HG03135 (cell line): Measurements from ENCODE around the gene RNF4.
"Not testable (repeated sequence)": the region's sequence is repeated elsewhere in the genome, so short reads cannot be mapped to it uniquely, and the experiment has no call there.

ENCODE experiments used
- ATAC-seq: cut with Tn5 transposase; IDR thresholded peaks from one replicate; pipeline ENCODE4 v1.9.1; 2021; ENCODE audit warnings: mild to moderate bottlenecking, moderate library complexity; ENCODE audit not compliant: unreplicated experiment

Gene RNF4

GRCh38 chr4:2485956-2486355, 17.1 kb downstream of the RNF4 start:
- ATAC-seq = no peak

GRCh38 chr4:2486981-2487380, 18.1 kb downstream of the RNF4 start:
- ATAC-seq = no peak

- ATAC-seq = no peak
Measured at GRCh38 chr4:2487632-2488031, 18.7 kb downstream of the RNF4 start.

- ATAC-seq = no peak
Measured at GRCh38 chr4:2489081-2489805, 20.3 kb downstream of the RNF4 start.

- ATAC-seq = no peak
Measured at GRCh38 chr4:2489841-2490552, 21.1 kb downstream of the RNF4 start.

GRCh38 chr4:2492970-2493369, 24.1 kb downstream of the RNF4 start:
- ATAC-seq = no peak

- no peak for ATAC-seq
Measured at GRCh38 chr4:2494992-2495391, 26.1 kb downstream of the RNF4 start.

GRCh38 chr4:2497324-2497723, 28.4 kb downstream of the RNF4 start:
- ATAC-seq = peak; percentile 22

- peak; percentile 92 for ATAC-seq
Measured at GRCh38 chr4:2497931-2498330, 29.0 kb downstream of the RNF4 start.

GRCh38 chr4:2500547-2500946, 31.6 kb downstream of the RNF4 start:
- ATAC-seq = no peak

GRCh38 chr4:2501034-2501594, 32.2 kb downstream of the RNF4 start:
- no peak for ATAC-seq

GRCh38 chr4:2503809-2504208, 34.9 kb downstream of the RNF4 start:
- ATAC-seq = no peak

GRCh38 chr4:2507259-2507658, 38.4 kb downstream of the RNF4 start:
- ATAC-seq = no peak

GRCh38 chr4:2507855-2508254, 38.9 kb downstream of the RNF4 start:
- ATAC-seq = no peak

GRCh38 chr4:2510351-2511259, 41.7 kb downstream of the RNF4 start:
- no peak for ATAC-seq

- no peak for ATAC-seq
Measured at GRCh38 chr4:2511645-2512131, 42.8 kb downstream of the RNF4 start.

- ATAC-seq = no peak
Measured at GRCh38 chr4:2512396-2513135, 43.7 kb downstream of the RNF4 start.

GRCh38 chr4:2514193-2514592, 45.3 kb downstream of the RNF4 start:
- ATAC-seq = not testable (repeated sequence)

- ATAC-seq = not testable (repeated sequence)
Measured at GRCh38 chr4:2514944-2515343, 46.0 kb downstream of the RNF4 start.

- ATAC-seq = no peak
Measured at GRCh38 chr4:2515830-2516550, 47.1 kb downstream of the RNF4 start.
